ACHN (cell line): ENCODE data around the gene CAV3.
A peak's percentile ranks its signal among the peaks of the same experiment; 100 is the strongest.

Source experiments
- DNase-seq: peaks from one replicate; pipeline ENCODE4 v3.0.0-alpha.2; 2015
- in situ Hi-C: cut with HindIII; loops from 2 replicates; pipeline ENCODE4 v1.10.0; 2017; ENCODE audit warnings: low sequenced_read_pairs, low pct_ligation_motif_present, low pct_unique_long_range_greater_than_20kb

Gene CAV3

GRCh38 chr3:8732413-8732812 lies 1.2 kb upstream of the CAV3 start:
- in situ Hi-C loops = no loop called here
- no peak for DNase-seq

- DNase-seq = no peak
- in situ Hi-C loops = no loop called here
Measured at GRCh38 chr3:8734137-8734878, 706 bp downstream of the CAV3 start.

GRCh38 chr3:8734908-8735307 lies 1.3 kb downstream of the CAV3 start:
- no peak for DNase-seq
- in situ Hi-C loops = no loop called here

- in situ Hi-C loops = no loop called here
- DNase-seq = no peak
Measured at GRCh38 chr3:8736436-8736835, 2.8 kb downstream of the CAV3 start.

GRCh38 chr3:8737301-8737700 lies 3.7 kb downstream of the CAV3 start:
- no peak for DNase-seq
- in situ Hi-C loops = no loop called here

GRCh38 chr3:8737823-8738222 lies 4.2 kb downstream of the CAV3 start:
- no peak for DNase-seq
- in situ Hi-C loops = no loop called here

GRCh38 chr3:8738639-8739038 lies 5.0 kb downstream of the CAV3 start:
- no peak for DNase-seq
- in situ Hi-C loops = no loop called here

- in situ Hi-C loops = no loop called here
- DNase-seq = peak; percentile 79
Measured at GRCh38 chr3:8739757-8740504, 6.3 kb downstream of the CAV3 start.

GRCh38 chr3:8741581-8742261 lies 8.1 kb downstream of the CAV3 start:
- DNase-seq = peak; percentile 76
- in situ Hi-C loops = no loop called here

GRCh38 chr3:8743021-8743601 lies 9.5 kb downstream of the CAV3 start:
- in situ Hi-C loops = no loop called here
- DNase-seq = no peak

- no peak for DNase-seq
- in situ Hi-C loops = no loop called here
Measured at GRCh38 chr3:8743911-8744310, 10.3 kb downstream of the CAV3 start.

- no peak for DNase-seq
- in situ Hi-C loops = no loop called here
Measured at GRCh38 chr3:8745619-8746370, 12.2 kb downstream of the CAV3 start.

- in situ Hi-C loops = no loop called here
- no peak for DNase-seq
Measured at GRCh38 chr3:8746780-8747345, 13.3 kb downstream of the CAV3 start.

- DNase-seq = no peak
- in situ Hi-C loops = no loop called here
Measured at GRCh38 chr3:8749316-8749715, 15.7 kb downstream of the CAV3 start.

- no peak for DNase-seq
- in situ Hi-C loops = no loop called here
Measured at GRCh38 chr3:8752832-8753231, 19.2 kb downstream of the CAV3 start.

- no peak for DNase-seq
- in situ Hi-C loops = no loop called here
Measured at GRCh38 chr3:8755097-8755496, 21.5 kb downstream of the CAV3 start.

GRCh38 chr3:8755564-8756237 lies 22.1 kb downstream of the CAV3 start:
- in situ Hi-C loops = no loop called here
- no peak for DNase-seq

- no peak for DNase-seq
- in situ Hi-C loops = no loop called here
Measured at GRCh38 chr3:8756671-8757070, 23.1 kb downstream of the CAV3 start.
